ENCODE results near the gene WWC2.

DNA sequence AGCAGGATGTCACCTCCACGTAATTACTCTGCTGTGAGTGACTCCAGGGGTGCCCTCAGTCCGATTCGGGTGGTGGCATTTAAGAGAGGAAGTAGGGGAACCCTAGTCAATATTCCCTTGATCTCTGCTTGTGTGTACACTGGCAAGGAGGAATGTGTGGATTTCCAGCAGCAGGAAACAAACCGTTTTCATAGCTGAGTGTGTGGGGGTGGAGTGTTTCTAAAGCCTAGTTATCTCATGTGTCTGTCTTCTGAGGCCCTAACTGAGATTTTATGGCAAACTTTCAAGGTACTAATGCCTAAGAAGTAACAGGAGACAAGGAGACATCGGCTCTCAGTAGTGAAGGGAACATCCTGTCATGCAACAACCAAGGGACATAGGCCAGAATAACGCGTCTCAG is 229.8 kb downstream of the WWC2 start:
- TF ChIP-seq, protein P1, sequence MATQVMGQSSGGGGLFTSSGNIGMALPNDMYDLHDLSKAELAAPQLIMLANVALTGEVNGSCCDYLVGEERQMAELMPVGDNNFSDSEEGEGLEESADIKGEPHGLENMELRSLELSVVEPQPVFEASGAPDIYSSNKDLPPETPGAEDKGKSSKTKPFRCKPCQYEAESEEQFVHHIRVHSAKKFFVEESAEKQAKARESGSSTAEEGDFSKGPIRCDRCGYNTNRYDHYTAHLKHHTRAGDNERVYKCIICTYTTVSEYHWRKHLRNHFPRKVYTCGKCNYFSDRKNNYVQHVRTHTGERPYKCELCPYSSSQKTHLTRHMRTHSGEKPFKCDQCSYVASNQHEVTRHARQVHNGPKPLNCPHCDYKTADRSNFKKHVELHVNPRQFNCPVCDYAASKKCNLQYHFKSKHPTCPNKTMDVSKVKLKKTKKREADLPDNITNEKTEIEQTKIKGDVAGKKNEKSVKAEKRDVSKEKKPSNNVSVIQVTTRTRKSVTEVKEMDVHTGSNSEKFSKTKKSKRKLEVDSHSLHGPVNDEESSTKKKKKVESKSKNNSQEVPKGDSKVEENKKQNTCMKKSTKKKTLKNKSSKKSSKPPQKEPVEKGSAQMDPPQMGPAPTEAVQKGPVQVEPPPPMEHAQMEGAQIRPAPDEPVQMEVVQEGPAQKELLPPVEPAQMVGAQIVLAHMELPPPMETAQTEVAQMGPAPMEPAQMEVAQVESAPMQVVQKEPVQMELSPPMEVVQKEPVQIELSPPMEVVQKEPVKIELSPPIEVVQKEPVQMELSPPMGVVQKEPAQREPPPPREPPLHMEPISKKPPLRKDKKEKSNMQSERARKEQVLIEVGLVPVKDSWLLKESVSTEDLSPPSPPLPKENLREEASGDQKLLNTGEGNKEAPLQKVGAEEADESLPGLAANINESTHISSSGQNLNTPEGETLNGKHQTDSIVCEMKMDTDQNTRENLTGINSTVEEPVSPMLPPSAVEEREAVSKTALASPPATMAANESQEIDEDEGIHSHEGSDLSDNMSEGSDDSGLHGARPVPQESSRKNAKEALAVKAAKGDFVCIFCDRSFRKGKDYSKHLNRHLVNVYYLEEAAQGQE (IDR thresholded peaks at IDR 0.05; ENCODE audit: insufficient read depth in 1 of 2, low read depth in 2 of 2, low read length in 1 of 2), result no peak
- TF ChIP-seq SIN3A (IDR thresholded peaks at IDR 0.05; ENCODE audit: borderline replicate concordance, insufficient read depth, low read depth, low read length) (no peak), POLR2AphosphoS5 (IDR thresholded peaks at IDR 0.05; ENCODE audit: low read depth, low read length) (no peak)
- TF ChIP-seq, protein P2, sequence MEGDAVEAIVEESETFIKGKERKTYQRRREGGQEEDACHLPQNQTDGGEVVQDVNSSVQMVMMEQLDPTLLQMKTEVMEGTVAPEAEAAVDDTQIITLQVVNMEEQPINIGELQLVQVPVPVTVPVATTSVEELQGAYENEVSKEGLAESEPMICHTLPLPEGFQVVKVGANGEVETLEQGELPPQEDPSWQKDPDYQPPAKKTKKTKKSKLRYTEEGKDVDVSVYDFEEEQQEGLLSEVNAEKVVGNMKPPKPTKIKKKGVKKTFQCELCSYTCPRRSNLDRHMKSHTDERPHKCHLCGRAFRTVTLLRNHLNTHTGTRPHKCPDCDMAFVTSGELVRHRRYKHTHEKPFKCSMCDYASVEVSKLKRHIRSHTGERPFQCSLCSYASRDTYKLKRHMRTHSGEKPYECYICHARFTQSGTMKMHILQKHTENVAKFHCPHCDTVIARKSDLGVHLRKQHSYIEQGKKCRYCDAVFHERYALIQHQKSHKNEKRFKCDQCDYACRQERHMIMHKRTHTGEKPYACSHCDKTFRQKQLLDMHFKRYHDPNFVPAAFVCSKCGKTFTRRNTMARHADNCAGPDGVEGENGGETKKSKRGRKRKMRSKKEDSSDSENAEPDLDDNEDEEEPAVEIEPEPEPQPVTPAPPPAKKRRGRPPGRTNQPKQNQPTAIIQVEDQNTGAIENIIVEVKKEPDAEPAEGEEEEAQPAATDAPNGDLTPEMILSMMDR (IDR thresholded peaks at IDR 0.05), result no peak
